HepG2 (cell line): ENCODE measurements around the gene PLXDC2. TPM values are rescaled to one million over a fixed set of nuclear protein-coding genes. Genes with fewer than 3 reads are reported as not detected.

Experiments
- ATAC-seq: fragments of 200-7000 bp; cut with Tn5 transposase; 3 replicates; pipeline ENCODE4 v1.9.1; 2020; ENCODE audit warnings: mild to moderate bottlenecking, moderate library complexity
- BruUV-seq: library from RNA; stranded (reverse); fragments of 400-500 nt; replicated peaks from 2 replicates; lab custom pipeline; 2021; lab: Mats Ljungman, UMichigan
- CTCF ChIA-PET: fragments of 300-600 bp; formaldehyde crosslinking; extraction: SDS; loops from one replicate; lab custom pipeline; 2021; ENCODE audit warnings: low total read pairs, inconsistent platforms, low intra/inter-chr PET ratio; lab: Yijun Ruan, JAX
- POLR2A ChIA-PET: fragments of 350-600 bp; sonication (Branson Sonifier 250); formaldehyde crosslinking; loops from one replicate; lab custom pipeline; 2020; ENCODE audit warnings: antibody characterized with exemption, inconsistent platforms; lab: Yijun Ruan, JAX
- DNase-seq: peaks from one replicate; pipeline ENCODE4 v3.0.0-alpha.2; 2015; ENCODE audit warnings: low spot score
- FAIRE-seq: peaks from 3 replicates; lab custom pipeline; 2011; peaks lifted over from hg19 to GRCh38; lab: Jason Lieb, UNC
- H2AFZ ChIP-seq: one replicate; pipeline ENCODE4 v1.6.1; 2011; ENCODE audit warnings: low read length, inconsistent platforms
- H3K27ac ChIP-seq: fragments of 300-600 bp; 3 replicates; pipeline ENCODE4 v1.8.0; 2011; ENCODE audit warnings: mixed run types, mild to moderate bottlenecking, mixed read lengths, low read length, inconsistent platforms; ENCODE audit not compliant: insufficient read depth; ENCODE audit errors: extremely low read length
- H3K27me3 ChIP-seq, 2 experiments: fragments of 200-600 bp in 1 of 2; 2 replicates in 1 of 2; 3 replicates in 1 of 2; pipeline versions ENCODE4 v1.6.0 to v1.8.0; 2011; ENCODE audit warnings: low read length in 2 of 2, mild to moderate bottlenecking in 2 of 2, moderate library complexity in 2 of 2, inconsistent platforms in 1 of 2; ENCODE audit not compliant: insufficient read depth in 2 of 2, control insufficient read depth in 1 of 2
- H3K36me3 ChIP-seq, 2 experiments: fragments of 200-600 bp in 1 of 2; replicated peaks in 1 of 2; 2 replicates in 1 of 2; 3 replicates in 1 of 2; pipeline versions ENCODE4 v1.5.1 to v1.8.0; 2011; ENCODE audit warnings: low read length in 2 of 2, inconsistent platforms in 1 of 2; ENCODE audit not compliant: insufficient read depth in 2 of 2, control insufficient read depth in 1 of 2
- H3K4me1 ChIP-seq: 2 replicates; pipeline ENCODE4 v1.5.1; 2012; ENCODE audit warnings: low read length, inconsistent platforms; ENCODE audit not compliant: insufficient read depth
- H3K4me2 ChIP-seq: 2 replicates; pipeline ENCODE4 v1.6.0; 2011; ENCODE audit warnings: low read depth, low read length, inconsistent platforms
- H3K4me3 ChIP-seq, 3 experiments: fragments of 200-600 bp in 1 of 3; sonication (generic), shearing (Covaris generic) in 1 of 3; replicated peaks in 1 of 3; 2 replicates each; pipeline ENCODE4 v1.5.1; 2011 to 2016; ENCODE audit warnings: low read length in 3 of 3, inconsistent platforms in 2 of 3, low read depth in 2 of 3, mild to moderate bottlenecking in 2 of 3, control low read depth in 1 of 3, mixed read lengths in 1 of 3; ENCODE audit not compliant: insufficient read depth in 1 of 3
- H3K79me2 ChIP-seq: one replicate; pipeline ENCODE4 v1.6.1; 2011; ENCODE audit warnings: low read length, inconsistent platforms; ENCODE audit not compliant: insufficient read depth
- H3K9ac ChIP-seq: 2 replicates; pipeline ENCODE4 v1.6.0; 2011; ENCODE audit warnings: mild to moderate bottlenecking, low read depth, low read length, inconsistent platforms; ENCODE audit not compliant: insufficient read depth
- H3K9me3 ChIP-seq: 2 replicates; pipeline ENCODE4 v1.5.1; 2012; ENCODE audit warnings: mild to moderate bottlenecking, low read length
- H4K20me1 ChIP-seq: 2 replicates; pipeline ENCODE4 v1.6.0; 2011; ENCODE audit warnings: inconsistent platforms, mild to moderate bottlenecking, low read length, moderate library complexity; ENCODE audit not compliant: insufficient read depth
- AKNA ChIP-seq: sonication (generic); formaldehyde crosslinking; IDR thresholded peaks from 2 replicates; pipeline ENCODE4 v1.4.0; 2020; ENCODE audit warnings: missing genetic modification reagents, borderline replicate concordance
- ETS1 ChIP-seq: sonication (generic); formaldehyde crosslinking; IDR thresholded peaks from 2 replicates; pipeline ENCODE4 v1.4.0; 2020; ENCODE audit warnings: missing genetic modification reagents
- ETV5 ChIP-seq: IDR thresholded peaks from 2 replicates; pipeline ENCODE4 v1.6.1; 2018; ENCODE audit warnings: missing biosample characterization, missing genetic modification reagents, inconsistent platforms, borderline replicate concordance
- GMEB1 ChIP-seq: sonication (generic); formaldehyde crosslinking; IDR thresholded peaks from 2 replicates; pipeline ENCODE4 v1.5.1; 2020; ENCODE audit warnings: missing genetic modification reagents, mild to moderate bottlenecking, borderline replicate concordance
- HINFP ChIP-seq: sonication (generic); formaldehyde crosslinking; IDR thresholded peaks from 2 replicates; pipeline ENCODE4 v1.4.0; 2020; ENCODE audit warnings: low read depth, mild to moderate bottlenecking, missing genetic modification reagents
- U2AF1 ChIP-seq: fragments of 200-400 bp; formaldehyde crosslinking; optimal IDR thresholded peaks from 2 replicates; pipeline ENCODE3; 2017; ENCODE audit warnings: mild to moderate bottlenecking, low read depth, low read length
- ZBED4 ChIP-seq: sonication (generic); formaldehyde crosslinking; IDR thresholded peaks from 2 replicates; pipeline ENCODE4 v1.4.0; 2020; ENCODE audit warnings: missing genetic modification reagents, borderline replicate concordance
- ZNF615 ChIP-seq: sonication (generic); formaldehyde crosslinking; IDR thresholded peaks from 2 replicates; pipeline ENCODE4 v1.5.0; 2020; ENCODE audit warnings: mild to moderate bottlenecking, missing genetic modification reagents, borderline replicate concordance
- ZNF83 ChIP-seq: sonication (generic); formaldehyde crosslinking; IDR thresholded peaks from 2 replicates; pipeline ENCODE4 v1.4.0; 2020; ENCODE audit warnings: missing genetic modification reagents, mild to moderate bottlenecking, borderline replicate concordance
- WGBS: methylation state at CpG from one replicate; pipeline ENCODE4 v1.1.6; 2017; ENCODE audit warnings: low lambda C conversion rate; 5-methylcytosine and 5-hydroxymethylcytosine counted together
- in situ Hi-C: cut with HindIII; loops from 2 replicates; pipeline ENCODE4 v1.10.0; 2017; ENCODE audit warnings: low pct_unique_long_range_greater_than_20kb; ENCODE audit not compliant: extremely low pct_ligation_motif_present
- intact Hi-C: fragments of 100-400 bp; cut with micrococcal nuclease; formaldehyde crosslinking; loops from one replicate; pipeline ENCODE4 v1.10.0; 2022; ENCODE audit not compliant: unreplicated experiment
- polyA plus RNA-seq, 8 experiments: library from polyadenylated mRNA; depleted of rRNA in 3 of 8; stranded (reverse) in 7 of 8; unstranded in 1 of 8; fragments of >200 nt; fragmentation: Illumina TruSeq in 4 of 8; extraction: Trizol in 4 of 8; gene quantifications; 2 replicates each; pipeline versions ENCODE4 v1.2.1 to v1.2.3, GENCODE V29; 2011 to 2016; ENCODE audit warnings: low read depth in 4 of 8, missing spikeins in 1 of 8, mixed read lengths in 1 of 8; ENCODE audit not compliant: insufficient read depth in 1 of 8
- total RNA-seq, 5 experiments: library from RNA; depleted of rRNA; stranded (reverse); fragments of >200 nt; fragmentation: Illumina TruSeq; extraction: Trizol; gene quantifications; 2 replicates each; pipeline ENCODE4 v1.2.3, GENCODE V29; 2016; ENCODE audit warnings: low read depth in 1 of 5

PLXDC2 gene
- total and polyA plus RNA-seq, 2 of the 13 experiments (the other 11 are each of a cell fraction or from before 2014, with no cell fraction given) = 2.1 to 2.4 TPM

- Histone ChIP-seq H2AFZ (no peak overlapping the region), H3K27ac (no peak overlapping the region), H3K9ac (no peak overlapping the region), H3K79me2 (no peaks in the 10 kb centered on the region), H4K20me1 (no peaks in the 10 kb centered on the region), H3K4me1 (no peaks in the 10 kb centered on the region), H3K4me2 (no peak overlapping the region), H3K4me3 (no peak overlapping the region), H3K36me3 (no peaks in the 10 kb centered on the region), H3K27me3 (no peaks in the 10 kb centered on the region), H3K9me3 (0 out of 2 replicates have a peak, but pooled peaks cover 1% of the 10 kb centered on the region)
- ChIA-PET CTCF (no interaction called here), POLR2A (no interaction called here)
- TF ChIP-seq ZNF83 (CRISPR knock-in tag) (no peak), GMEB1 (CRISPR knock-in tag) (no peak), ZNF615 (CRISPR knock-in tag) (no peak), ZBED4 (CRISPR knock-in tag) (no peak), HINFP (CRISPR knock-in tag) (no peak), U2AF1 (no peak), ETV5 (CRISPR knock-in tag) (no peak), ETS1 (CRISPR knock-in tag) (no peak), AKNA (CRISPR knock-in tag) (no peak)
- no peak for DNase-seq
- in situ Hi-C loops (no loop called here), intact Hi-C loops (no loop called here)
- BruUV-seq = no TSS peak
- no peak for ATAC-seq
- no peak for FAIRE-seq
- WGBS = 22% methylated on average over 1 of the region's 1 CpG
These were observed 438.3 kb downstream of the PLXDC2 start for GRCh38 chr10:20254497-20254896.
